ENCODE results near the gene CLNK.
"Not testable (repeated sequence)": the region's sequence is repeated elsewhere in the genome, so short reads cannot be mapped to it uniquely, and the experiment has no call there.

The CLNK gene

GRCh38 chr4:10614926-10615325 is 69.6 kb downstream of the CLNK start:
- not testable (repeated sequence) for H2AFZ ChIP-seq (ENCODE audit: low read depth, low read length); H3K27me3 ChIP-seq (ENCODE audit: insufficient read depth, low read length); H3K4me1 ChIP-seq (ENCODE audit: insufficient read depth, low read length); H3K4me3 ChIP-seq (ENCODE audit: low read length); H3K9me3 ChIP-seq (ENCODE audit: low read length); H3K36me3 ChIP-seq (ENCODE audit: insufficient read depth, low read length)

GRCh38 chr4:10613926-10614478 is 70.6 kb downstream of the CLNK start:
- Histone ChIP-seq H2AFZ (ENCODE audit: low read depth, low read length) (no peak overlapping the region), H3K4me3 (ENCODE audit: low read length) (no peak overlapping the region), H3K9me3 (ENCODE audit: low read length) (no peaks in the 10 kb centered on the region), H3K27me3 (ENCODE audit: insufficient read depth, low read length) (no peaks in the 10 kb centered on the region), H3K36me3 (ENCODE audit: insufficient read depth, low read length) (no peaks in the 10 kb centered on the region), H3K4me1 (ENCODE audit: insufficient read depth, low read length) (peaks cover 5% of the 10 kb centered on the region)

GRCh38 chr4:10612476-10612875 is 72.1 kb downstream of the CLNK start:
- Histone ChIP-seq H3K36me3 (ENCODE audit: insufficient read depth, low read length) (no peaks in the 10 kb centered on the region), H2AFZ (ENCODE audit: low read depth, low read length) (no peak overlapping the region), H3K4me1 (ENCODE audit: insufficient read depth, low read length) (peaks cover 9% of the 10 kb centered on the region), H3K9me3 (ENCODE audit: low read length) (no peaks in the 10 kb centered on the region), H3K4me3 (ENCODE audit: low read length) (no peak overlapping the region), H3K27me3 (ENCODE audit: insufficient read depth, low read length) (no peaks in the 10 kb centered on the region)

GRCh38 chr4:10611673-10612072 is 72.9 kb downstream of the CLNK start:
- no peaks in the 10 kb centered on the region for H3K9me3 ChIP-seq (ENCODE audit: low read length)
- H3K36me3 ChIP-seq (ENCODE audit: insufficient read depth, low read length), result no peaks in the 10 kb centered on the region
- H3K4me3 ChIP-seq (ENCODE audit: low read length), result no peak overlapping the region
- H3K4me1 ChIP-seq (ENCODE audit: insufficient read depth, low read length), result peaks cover 9% of the 10 kb centered on the region
- no peaks in the 10 kb centered on the region for H3K27me3 ChIP-seq (ENCODE audit: insufficient read depth, low read length)
- H2AFZ ChIP-seq (ENCODE audit: low read depth, low read length), result no peak overlapping the region

- Histone ChIP-seq H3K27me3 (ENCODE audit: insufficient read depth, low read length) (no peaks in the 10 kb centered on the region), H3K36me3 (ENCODE audit: insufficient read depth, low read length) (no peaks in the 10 kb centered on the region), H2AFZ (ENCODE audit: low read depth, low read length) (no peak overlapping the region), H3K4me3 (ENCODE audit: low read length) (no peak overlapping the region), H3K4me1 (ENCODE audit: insufficient read depth, low read length) (peaks cover 9% of the 10 kb centered on the region), H3K9me3 (ENCODE audit: low read length) (no peaks in the 10 kb centered on the region)
Observed at GRCh38 chr4:10608501-10609219, 75.9 kb downstream of the CLNK start.

- Histone ChIP-seq H2AFZ (ENCODE audit: low read depth, low read length) (no peak overlapping the region), H3K9me3 (ENCODE audit: low read length) (no peaks in the 10 kb centered on the region), H3K4me1 (ENCODE audit: insufficient read depth, low read length) (peaks cover 9% of the 10 kb centered on the region), H3K4me3 (ENCODE audit: low read length) (no peak overlapping the region), H3K27me3 (ENCODE audit: insufficient read depth, low read length) (no peaks in the 10 kb centered on the region), H3K36me3 (ENCODE audit: insufficient read depth, low read length) (no peaks in the 10 kb centered on the region)
Observed at GRCh38 chr4:10607206-10607605, 77.4 kb downstream of the CLNK start.

- Histone ChIP-seq H3K4me1 (ENCODE audit: insufficient read depth, low read length) (peaks cover 6% of the 10 kb centered on the region), H3K9me3 (ENCODE audit: low read length) (no peaks in the 10 kb centered on the region), H3K4me3 (ENCODE audit: low read length) (no peak overlapping the region), H3K36me3 (ENCODE audit: insufficient read depth, low read length) (no peaks in the 10 kb centered on the region), H2AFZ (ENCODE audit: low read depth, low read length) (no peak overlapping the region), H3K27me3 (ENCODE audit: insufficient read depth, low read length) (no peaks in the 10 kb centered on the region)
Observed at GRCh38 chr4:10606483-10607155, 77.9 kb downstream of the CLNK start.

- Histone ChIP-seq H3K36me3 (ENCODE audit: insufficient read depth, low read length) (no peaks in the 10 kb centered on the region), H2AFZ (ENCODE audit: low read depth, low read length) (no peak overlapping the region), H3K27me3 (ENCODE audit: insufficient read depth, low read length) (no peaks in the 10 kb centered on the region), H3K4me3 (ENCODE audit: low read length) (no peak overlapping the region), H3K9me3 (ENCODE audit: low read length) (no peaks in the 10 kb centered on the region), H3K4me1 (ENCODE audit: insufficient read depth, low read length) (peaks cover 4% of the 10 kb centered on the region)
Observed at GRCh38 chr4:10605746-10606482, 78.7 kb downstream of the CLNK start.

GRCh38 chr4:10605031-10605430 is 79.5 kb downstream of the CLNK start:
- Histone ChIP-seq H3K36me3 (ENCODE audit: insufficient read depth, low read length) (no peaks in the 10 kb centered on the region), H3K27me3 (ENCODE audit: insufficient read depth, low read length) (no peaks in the 10 kb centered on the region), H3K4me3 (ENCODE audit: low read length) (no peak overlapping the region), H2AFZ (ENCODE audit: low read depth, low read length) (no peak overlapping the region), H3K9me3 (ENCODE audit: low read length) (no peaks in the 10 kb centered on the region), H3K4me1 (ENCODE audit: insufficient read depth, low read length) (peaks cover 6% of the 10 kb centered on the region)

- Histone ChIP-seq H3K27me3 (ENCODE audit: insufficient read depth, low read length) (no peaks in the 10 kb centered on the region), H3K4me1 (ENCODE audit: insufficient read depth, low read length) (peaks cover 10% of the 10 kb centered on the region), H3K4me3 (ENCODE audit: low read length) (no peak overlapping the region), H3K36me3 (ENCODE audit: insufficient read depth, low read length) (no peaks in the 10 kb centered on the region), H3K9me3 (ENCODE audit: low read length) (no peaks in the 10 kb centered on the region), H2AFZ (ENCODE audit: low read depth, low read length) (no peak overlapping the region)
Observed at GRCh38 chr4:10599574-10599973, 85.0 kb downstream of the CLNK start.

- H3K27me3 ChIP-seq (ENCODE audit: insufficient read depth, low read length), result no peaks in the 10 kb centered on the region
Observed at GRCh38 chr4:10598829-10599228, 85.7 kb downstream of the CLNK start.

GRCh38 chr4:10596586-10597290 is 87.8 kb downstream of the CLNK start:
- H3K4me3 ChIP-seq (ENCODE audit: low read length), result no peak overlapping the region
- H3K9me3 ChIP-seq (ENCODE audit: low read length), result no peaks in the 10 kb centered on the region
- no peaks in the 10 kb centered on the region for H3K36me3 ChIP-seq (ENCODE audit: insufficient read depth, low read length)
- H3K27me3 ChIP-seq (ENCODE audit: insufficient read depth, low read length), result no peaks in the 10 kb centered on the region
- H2AFZ ChIP-seq (ENCODE audit: low read depth, low read length), result no peak overlapping the region
- peaks cover 10% of the 10 kb centered on the region for H3K4me1 ChIP-seq (ENCODE audit: insufficient read depth, low read length)

More at GRCh38 chr4:10598829-10599228, 85.7 kb downstream of the CLNK start:
- H3K36me3 ChIP-seq (ENCODE audit: insufficient read depth, low read length), result no peaks in the 10 kb centered on the region
- no peaks in the 10 kb centered on the region for H3K9me3 ChIP-seq (ENCODE audit: low read length)
- H2AFZ ChIP-seq (ENCODE audit: low read depth, low read length), result no peak overlapping the region
- H3K4me3 ChIP-seq (ENCODE audit: low read length), result no peak overlapping the region
- H3K4me1 ChIP-seq (ENCODE audit: insufficient read depth, low read length), result peaks cover 10% of the 10 kb centered on the region
